ENCODE measurements around the gene ZNF628.

- TF ChIP-seq ESRRG (CRISPR knock-in tag; IDR thresholded peaks at IDR 0.05), result no peak
- no peak for TF ChIP-seq CSRNP3 (CRISPR knock-in tag; IDR thresholded peaks at IDR 0.05)
- TF ChIP-seq SNAI2 (CRISPR knock-in tag; IDR thresholded peaks at IDR 0.05), result no peak
- no peak for TF ChIP-seq ZNF8 (CRISPR knock-in tag; IDR thresholded peaks at IDR 0.05)
- no peak for TF ChIP-seq TCF4 (CRISPR knock-in tag; IDR thresholded peaks at IDR 0.05; ENCODE audit: borderline replicate concordance)
- no peak for TF ChIP-seq CREB5 (CRISPR knock-in tag; IDR thresholded peaks at IDR 0.05; ENCODE audit: low read depth)
Observed at GRCh38 chr19:55442372-55442961, 34.0 kb upstream of the ZNF628 start.

Data from SK-N-SH treated with all-trans-retinoic acid at 6 μM for 48 hours (cell line).